Measurements from ENCODE around the gene RMRP. TPM values are rescaled to one million over a fixed set of nuclear protein-coding genes. Genes with fewer than 3 reads are reported as not detected.

RMRP gene
- total RNA-seq: 34,663 and 71,197 TPM in 2 replicates

DNA sequence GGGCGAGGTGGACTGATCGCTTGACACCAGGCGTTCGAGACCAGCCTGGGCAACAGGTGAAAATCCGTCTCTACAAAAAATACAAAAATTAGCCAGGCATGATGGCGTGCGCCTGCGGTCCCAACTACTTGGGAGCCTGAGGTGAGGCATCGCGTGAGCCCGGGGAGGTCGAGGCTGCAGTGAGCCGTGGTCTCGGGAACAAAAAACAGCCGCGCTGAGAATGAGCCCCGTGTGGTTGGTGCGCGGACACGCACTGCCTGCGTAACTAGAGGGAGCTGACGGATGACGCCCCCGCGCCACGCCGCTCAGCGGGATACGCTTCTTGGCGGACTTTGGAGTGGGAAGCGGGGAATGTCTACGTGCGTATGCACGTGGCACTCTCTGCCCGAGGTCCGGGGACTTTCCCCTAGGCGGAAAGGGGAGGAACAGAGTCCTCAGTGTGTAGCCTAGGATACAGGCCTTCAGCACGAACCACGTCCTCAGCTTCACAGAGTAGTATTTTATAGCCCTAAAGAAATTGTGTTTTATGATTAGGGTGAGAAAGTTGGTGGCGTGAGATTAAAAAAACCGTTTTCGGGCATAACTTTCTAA is at the start of gene RMRP:
RMRP (minus strand) TSS at position 474 of the 591 bp plus-strand sequence.

DNA sequence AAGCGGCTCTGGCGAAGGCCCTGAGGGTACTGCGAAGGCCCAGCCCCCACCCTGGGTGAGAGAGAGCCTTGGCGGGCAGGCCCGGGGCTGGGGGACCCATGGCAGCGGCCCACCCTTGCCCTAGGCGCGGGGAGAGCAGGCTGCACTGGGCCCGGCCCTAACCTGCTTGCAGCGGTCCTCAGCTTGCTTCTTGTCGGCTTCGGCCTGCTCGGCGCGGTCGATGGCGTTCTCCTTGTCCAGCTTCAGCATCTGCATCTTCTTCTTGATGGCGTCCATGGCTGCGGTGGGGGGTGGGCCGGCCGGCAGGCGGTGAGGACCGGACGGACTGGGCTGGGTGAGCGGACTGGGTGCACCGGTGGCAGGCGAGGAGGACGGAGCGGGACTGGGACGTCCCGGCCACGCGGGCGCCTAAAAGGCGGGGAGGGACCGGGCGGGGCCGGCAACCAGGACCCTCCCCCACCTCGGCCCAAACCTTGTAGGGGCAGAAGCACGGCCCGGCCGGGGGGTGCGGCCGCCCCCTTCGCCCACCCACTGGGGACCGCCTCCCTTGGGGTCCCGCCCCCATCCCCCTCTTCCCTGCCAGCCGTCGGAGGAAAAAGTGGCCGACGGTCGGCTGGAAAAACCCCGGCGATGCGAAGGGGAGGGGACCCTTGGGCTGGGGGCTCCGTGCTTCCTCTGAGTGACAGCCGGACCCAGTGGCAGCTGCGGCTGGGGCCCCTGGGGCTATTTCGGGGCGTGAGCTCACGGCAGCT is 31.9 kb upstream of the RMRP start, which contains the start of gene TPM2:
TPM2 (minus strand) TSS at position 384 of the 752 bp plus-strand sequence; CDS start at position 276, 108 bp downstream.

GRCh38 chr9:35673132-35674024 is 15.6 kb upstream of the RMRP start, which contains the start of gene CA9:
CA9 (plus strand) TSS chr9:35673928; CDS start chr9:35673960, 32 bp downstream.

DNA sequence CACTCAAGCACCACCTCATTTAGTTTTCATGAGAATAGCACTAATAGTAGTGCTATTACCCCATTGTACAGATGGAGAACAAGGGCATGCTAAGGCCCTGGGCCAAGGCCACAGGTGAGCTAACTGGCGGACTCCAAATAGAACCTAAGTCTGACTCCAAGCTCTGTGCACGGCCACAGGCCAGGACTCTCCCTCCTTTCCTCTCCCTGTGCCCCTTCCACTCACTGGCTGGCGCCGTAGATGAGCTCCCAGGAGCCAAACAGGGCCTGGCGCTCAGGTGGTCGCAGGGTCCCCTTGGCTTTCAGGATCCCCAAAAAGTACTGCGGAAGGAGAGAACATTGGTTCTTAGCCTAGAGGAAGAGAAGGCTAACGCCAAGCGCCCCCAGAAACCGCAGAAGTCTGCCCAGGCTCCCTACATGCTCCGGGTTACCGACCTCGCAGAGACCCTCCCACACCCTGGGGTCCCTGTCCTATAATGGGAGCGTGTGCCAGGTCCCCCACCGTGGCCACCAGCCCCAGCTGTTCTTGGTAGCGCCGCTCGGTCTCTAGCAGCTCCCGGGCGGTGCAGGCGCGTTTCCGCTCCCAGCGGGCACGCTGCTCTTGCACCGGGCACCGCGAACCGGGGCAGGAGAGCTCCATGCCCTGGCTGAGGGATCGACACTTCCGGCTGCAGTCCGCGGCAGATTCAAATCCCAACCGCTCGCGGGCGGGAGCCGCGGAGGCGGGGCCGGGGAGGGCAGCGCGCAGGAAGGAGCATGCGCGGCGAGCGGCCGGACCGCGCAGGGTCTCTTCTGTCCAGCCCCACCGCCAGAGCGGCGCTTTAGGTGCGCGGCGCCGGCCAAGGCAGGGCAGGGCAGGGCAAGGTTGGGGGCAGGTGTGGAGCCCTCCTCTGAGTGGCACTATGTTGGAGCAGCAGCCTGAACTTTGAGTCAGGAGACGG is 7.0 kb upstream of the RMRP start, which contains the start of gene ARHGEF39:
ARHGEF39 (minus strand) TSS at position 665 of the 940 bp plus-strand sequence; CDS start at position 639, 26 bp downstream.

DNA sequence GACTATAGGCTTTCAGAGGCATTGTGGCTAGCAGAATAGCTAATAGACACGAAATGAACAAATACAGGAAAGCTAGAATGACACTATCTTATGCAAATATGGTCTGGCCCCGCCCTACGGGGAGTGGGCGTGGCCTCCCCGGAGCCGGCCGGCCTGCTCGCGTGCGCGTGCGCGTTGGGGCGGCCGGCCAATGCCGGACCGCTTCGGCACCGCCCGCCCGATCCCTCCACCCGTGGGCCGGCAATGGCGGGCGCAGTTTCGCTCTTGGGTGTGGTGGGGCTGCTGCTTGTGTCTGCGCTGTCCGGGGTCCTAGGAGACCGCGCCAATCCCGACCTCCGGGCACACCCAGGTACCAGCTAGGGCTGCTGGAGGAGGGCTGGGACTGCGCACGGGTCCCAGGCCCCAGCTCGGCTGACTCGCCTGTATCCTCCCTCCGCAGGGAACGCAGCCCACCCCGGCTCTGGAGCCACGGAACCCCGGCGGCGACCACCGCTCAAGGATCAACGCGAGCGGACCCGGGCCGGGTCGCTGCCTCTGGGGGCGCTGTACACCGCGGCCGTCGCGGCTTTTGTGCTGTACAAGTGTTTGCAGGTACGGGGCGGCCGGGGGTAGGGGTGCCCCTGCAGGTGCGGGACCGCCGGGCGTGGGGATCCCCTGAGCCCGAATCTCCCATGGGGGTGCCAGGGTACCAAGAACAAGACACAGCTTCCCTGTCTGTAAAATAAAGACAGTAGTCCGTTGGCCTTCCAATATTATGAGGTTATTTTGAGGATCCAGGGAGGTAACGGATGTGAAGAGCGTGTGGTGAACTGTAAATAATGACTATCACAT is 533 bp upstream of the RMRP start, which contains the start of gene CCDC107:
CCDC107 (plus strand) TSS at position 156 of the 831 bp plus-strand sequence; CDS start at position 244, 88 bp downstream.

DNA sequence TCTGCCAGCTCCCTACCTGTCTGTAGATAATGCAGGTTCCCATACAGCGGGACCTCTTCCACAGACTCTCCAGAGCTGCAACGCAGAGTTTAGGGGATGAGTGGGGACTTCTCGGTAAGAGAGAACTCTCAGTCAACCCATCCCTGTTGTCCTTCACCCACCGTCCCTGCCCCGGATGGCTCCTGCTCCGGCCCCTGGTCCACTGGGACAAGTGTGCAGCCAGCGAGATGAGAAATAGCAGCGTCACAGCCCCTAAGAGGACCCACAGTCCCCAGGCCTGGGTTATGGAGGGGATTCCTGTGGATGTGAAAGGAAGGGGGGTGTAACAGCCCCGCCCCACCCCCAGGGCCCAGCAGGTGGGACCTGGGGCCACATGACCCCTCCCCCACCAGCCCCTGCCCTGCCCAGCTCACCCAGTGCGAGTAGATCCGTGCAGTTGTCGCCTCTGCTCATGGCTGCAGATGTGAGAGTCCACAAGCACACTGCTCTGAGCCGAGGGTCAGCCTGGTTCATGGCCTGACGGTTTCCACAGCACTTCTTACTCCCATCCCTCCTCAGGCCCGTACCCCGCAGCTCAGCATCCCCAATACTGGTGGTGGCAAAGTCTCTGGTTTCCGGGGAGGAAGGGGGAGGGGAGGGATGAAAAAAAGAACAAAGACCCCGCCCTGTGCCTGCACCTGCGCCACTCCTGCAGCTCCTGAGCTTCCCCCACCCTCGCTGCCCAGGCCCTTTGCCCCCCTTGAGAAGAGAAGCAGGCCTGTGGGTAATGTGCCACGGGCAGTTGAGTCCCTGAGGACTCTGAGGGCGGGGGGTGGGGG is 7.3 kb downstream of the RMRP start, which contains the start of gene SIT1:
SIT1 (minus strand) TSS at position 591 of the 818 bp plus-strand sequence; CDS start at position 513, 78 bp downstream.

GRCh38 chr9:35618325-35618727 is 39.5 kb downstream of the RMRP start, which contains the start of gene CD72:
CD72 (minus strand) TSS chr9:35618413; CDS start chr9:35618303, 110 bp downstream.

Other genes with a start within 250 kb of the RMRP start
- 10.3 and 19.7 TPM in 2 replicates for gene RUSC2, start 167.9 kb downstream of the RMRP start, total RNA-seq
- gene TESK1, start 52.8 kb downstream of the RMRP start, total RNA-seq: 4.0 and 8.4 TPM in 2 replicates
- not detected in 2 replicates for gene CD72, start 39.6 kb downstream of the RMRP start, total RNA-seq
- gene SIT1, start 7.1 kb downstream of the RMRP start, total RNA-seq: not detected in 2 replicates
- gene CCDC107, start 273 bp upstream of the RMRP start, total RNA-seq: 8.9 and 13.7 TPM in 2 replicates
- 0.38 and 0.81 TPM in 2 replicates for gene ARHGEF39, start 7.2 kb upstream of the RMRP start, total RNA-seq
- 0.19 TPM in 1 of 2 replicates, not detected in the other for gene CA9, start 15.9 kb upstream of the RMRP start, total RNA-seq
- 316 and 644 TPM in 2 replicates for gene TPM2, start 31.9 kb upstream of the RMRP start, total RNA-seq
- gene TLN1, start 74.2 kb upstream of the RMRP start, total RNA-seq: 315 and 441 TPM in 2 replicates
- gene CREB3, start 74.6 kb upstream of the RMRP start, total RNA-seq: 51.5 and 52.2 TPM in 2 replicates
- gene GBA2, start 91.2 kb upstream of the RMRP start, total RNA-seq: 63.2 and 65.8 TPM in 2 replicates
- 8.5 and 10.8 TPM in 2 replicates for gene RGP1, start 91.3 kb upstream of the RMRP start, total RNA-seq
- gene MSMP, start 96.3 kb upstream of the RMRP start, total RNA-seq: 6.5 and 13.3 TPM in 2 replicates
- 6.2 and 14.1 TPM in 2 replicates for gene NPR2, start 133.6 kb upstream of the RMRP start, total RNA-seq
- gene SPAG8, start 154.2 kb upstream of the RMRP start, total RNA-seq: 0.19 and 0.27 TPM in 2 replicates
- gene HINT2, start 157.0 kb upstream of the RMRP start, total RNA-seq: 18.4 and 21.7 TPM in 2 replicates
- not detected in 2 replicates for gene FAM221B, start 170.7 kb upstream of the RMRP start, total RNA-seq
- gene TMEM8B, start 171.2 kb upstream of the RMRP start, total RNA-seq: 0.09 and 1.1 TPM in 2 replicates
- not detected in 2 replicates for gene OR13J1, start 212.4 kb upstream of the RMRP start, total RNA-seq
- 0.56 and 3.7 TPM in 2 replicates for gene HRCT1, start 248.2 kb upstream of the RMRP start, total RNA-seq